GM19025 (cell line): ENCODE measurements around the gene ARMC7.

ENCODE experiments used
- ATAC-seq: cut with Tn5 transposase; IDR thresholded peaks from one replicate; pipeline ENCODE4 v1.9.1; 2021; ENCODE audit warnings: mild to moderate bottlenecking, low read depth, moderate library complexity; ENCODE audit not compliant: unreplicated experiment

ARMC7 gene

DNA sequence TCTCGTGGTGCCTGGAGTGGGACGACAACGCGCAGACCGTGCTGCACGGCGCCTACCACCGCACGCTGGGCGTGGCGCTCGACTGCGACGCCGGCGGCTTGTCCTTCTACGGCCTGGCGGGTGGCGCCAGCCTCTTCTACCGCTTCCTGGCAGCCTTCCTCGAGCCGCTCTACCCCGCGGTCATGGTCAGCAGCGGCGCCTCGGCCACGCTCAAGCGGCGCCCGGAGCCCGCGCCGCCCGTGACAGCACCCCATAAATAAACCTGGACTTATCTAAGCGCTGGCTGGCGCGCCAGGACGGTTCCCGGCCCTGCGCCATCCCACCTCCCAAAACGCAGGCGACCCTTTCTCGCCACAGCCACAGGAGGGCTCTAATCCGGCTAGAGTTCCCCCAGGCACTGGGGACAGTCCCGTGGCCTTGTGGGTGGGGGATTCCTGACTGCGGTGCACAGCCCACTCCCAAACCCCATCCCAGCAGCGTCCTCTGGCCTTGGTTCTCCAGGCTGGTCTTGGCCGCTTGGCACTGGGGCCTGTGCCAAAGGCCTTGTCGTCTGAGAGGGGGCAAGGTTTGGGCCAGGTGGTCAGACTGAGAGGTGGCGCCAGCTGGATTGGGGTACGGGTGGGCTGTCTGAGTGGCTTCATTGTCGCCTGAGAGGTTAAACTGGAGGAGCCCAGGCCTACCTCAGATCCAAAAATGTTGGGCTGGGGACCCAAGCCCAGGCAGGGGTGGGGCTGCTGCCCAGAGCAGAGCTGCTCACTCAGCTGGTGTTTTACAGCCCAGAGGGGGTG lies 32.1 kb upstream of the ARMC7 start:
- ATAC-seq = peak; percentile 44

DNA sequence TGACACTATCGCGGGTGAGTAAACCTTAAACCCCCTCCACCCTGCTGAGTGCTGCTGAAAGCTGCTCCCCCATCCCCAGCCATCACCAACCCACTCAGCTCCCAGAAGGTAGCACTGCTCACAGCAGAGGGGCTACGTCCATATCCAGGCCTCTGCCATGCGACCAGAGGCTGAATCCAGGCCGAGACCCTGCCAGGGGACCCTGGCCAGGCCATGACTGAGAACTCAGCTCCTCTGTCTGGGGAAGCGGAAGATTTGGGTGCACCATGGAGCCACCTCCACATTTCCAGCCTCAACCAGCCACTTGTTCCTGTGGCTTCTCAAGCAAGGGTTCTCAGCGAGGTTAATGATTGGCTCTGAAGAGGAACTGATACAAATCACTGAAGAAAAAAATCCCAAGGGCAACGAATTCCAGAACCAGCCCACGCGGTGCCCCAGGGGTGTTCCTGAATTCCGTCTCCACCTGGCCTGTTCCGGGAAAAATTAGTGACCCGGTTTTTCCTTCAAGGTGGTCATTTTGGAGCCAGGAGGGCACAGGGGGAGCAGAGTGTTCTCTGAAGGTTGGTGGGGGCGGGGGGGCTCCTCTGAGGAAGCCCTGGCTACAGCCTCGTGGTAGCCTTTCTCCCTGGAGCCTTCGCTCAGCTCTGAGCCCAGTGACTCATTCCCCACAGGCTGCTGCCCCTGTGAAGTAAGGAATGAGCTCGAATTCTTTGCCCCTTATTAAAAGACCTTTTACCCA lies 31.3 kb upstream of the ARMC7 start:
- peak; percentile 43 for ATAC-seq

DNA sequence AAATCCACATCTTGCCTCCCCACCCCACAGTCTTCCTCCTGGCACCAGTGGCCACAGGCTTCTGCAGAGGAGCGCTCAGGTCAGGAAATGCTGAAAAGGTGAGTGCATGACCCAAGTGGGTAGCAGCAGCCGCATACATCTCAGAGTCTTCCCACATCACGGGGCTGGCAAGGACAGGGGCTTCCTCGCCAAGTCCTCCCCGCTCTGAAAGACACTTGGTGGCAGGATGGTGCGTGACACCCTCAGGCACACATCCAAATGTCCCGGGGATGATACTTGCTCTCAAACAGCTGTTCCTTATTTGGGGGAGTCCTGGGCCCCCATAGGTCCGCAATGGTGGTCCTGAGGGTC lies 30.8 kb upstream of the ARMC7 start:
- ATAC-seq = no peak

DNA sequence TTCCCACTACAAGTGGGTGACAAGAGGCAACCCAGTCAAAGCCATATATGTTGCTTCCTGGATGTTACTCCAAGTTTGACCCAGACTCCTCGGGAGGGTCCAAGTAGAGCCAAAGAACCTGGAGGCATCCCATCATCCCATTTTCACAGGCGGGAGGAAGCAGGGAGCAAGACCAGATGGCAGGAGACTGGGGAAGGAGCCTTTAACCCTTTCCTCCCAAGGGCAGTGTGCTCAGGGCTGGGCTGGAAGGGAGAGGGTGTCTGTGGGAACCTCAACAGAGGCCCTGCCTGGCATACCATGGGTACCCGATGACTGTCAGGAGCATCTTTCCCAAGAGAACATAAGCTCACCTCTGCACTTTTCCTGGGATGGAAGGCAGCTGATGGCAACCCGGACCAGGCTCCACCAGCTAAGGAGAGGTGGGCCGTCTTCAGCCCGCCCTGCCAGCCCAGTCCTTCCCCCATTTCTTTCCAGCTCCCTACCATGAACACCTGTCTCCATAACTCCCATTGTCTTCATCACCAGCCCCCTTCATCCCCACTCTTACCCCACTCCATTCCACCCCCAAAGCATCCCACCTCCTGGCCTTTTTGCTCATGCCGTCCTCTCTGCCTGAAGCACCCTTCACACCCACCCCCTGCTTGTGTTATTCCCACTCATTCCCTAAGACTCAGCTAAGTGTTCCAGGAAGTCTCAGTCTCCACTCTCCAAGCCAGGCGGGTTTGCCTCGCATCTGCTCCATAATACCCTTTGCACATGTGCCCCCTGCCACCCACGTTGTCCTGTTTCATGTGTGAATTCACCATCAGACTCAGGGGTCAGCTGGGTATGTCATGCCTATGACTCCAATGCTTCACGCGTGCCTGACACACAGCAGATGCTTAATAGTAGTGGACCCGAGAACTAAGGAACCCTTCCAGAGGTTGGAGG lies 27.9 kb upstream of the ARMC7 start:
- ATAC-seq = no peak

DNA sequence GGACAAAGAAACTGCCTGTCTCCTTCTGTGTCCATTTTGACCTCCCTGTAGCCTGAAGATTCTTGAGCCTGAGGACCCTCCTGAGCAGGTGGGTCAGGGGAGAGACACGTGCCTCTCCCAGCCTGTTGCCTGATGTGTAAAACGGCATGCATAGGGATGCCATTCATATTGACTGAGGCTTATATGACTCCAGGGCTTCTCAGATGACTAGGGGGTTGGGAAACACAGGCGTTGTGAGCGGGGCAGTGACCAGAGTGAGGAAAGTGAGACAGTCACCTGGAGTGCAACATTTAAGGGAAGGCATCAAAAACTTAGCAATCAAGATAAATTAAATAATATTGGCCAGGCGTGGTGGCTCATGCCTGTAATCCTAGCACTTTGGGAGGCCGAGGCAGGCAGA lies 27.1 kb upstream of the ARMC7 start:
- ATAC-seq = no peak

DNA sequence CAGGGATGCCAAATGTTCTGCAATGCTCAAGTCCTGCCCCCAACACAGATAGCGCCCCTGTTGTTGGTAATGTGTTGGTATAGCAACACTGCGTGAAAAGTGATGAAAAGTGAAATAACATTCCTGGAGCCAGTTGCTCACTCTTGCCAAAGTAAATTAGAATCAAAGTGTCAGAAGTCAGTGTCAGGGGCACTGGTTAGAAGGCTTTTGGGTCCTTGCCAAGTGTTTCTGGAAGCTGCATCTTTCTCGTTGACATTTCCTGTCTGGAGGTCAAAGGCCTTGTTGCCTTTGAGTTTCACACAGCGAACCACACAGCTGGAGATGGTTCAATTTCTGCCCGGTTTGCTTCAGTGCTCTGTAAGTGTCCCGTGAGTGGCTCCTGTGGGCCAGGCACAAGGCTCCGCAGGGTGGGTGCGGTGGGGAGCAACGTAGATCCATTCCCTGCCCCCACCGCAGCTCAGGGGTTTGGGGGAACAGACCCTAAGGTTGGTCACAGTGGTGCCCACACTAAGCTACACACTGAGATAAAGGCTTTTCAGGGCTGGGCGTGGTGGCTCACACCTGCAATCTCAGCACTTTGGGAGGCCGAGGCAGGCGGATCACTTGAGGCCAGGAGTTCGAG lies 25.6 kb upstream of the ARMC7 start:
- ATAC-seq = no peak

DNA sequence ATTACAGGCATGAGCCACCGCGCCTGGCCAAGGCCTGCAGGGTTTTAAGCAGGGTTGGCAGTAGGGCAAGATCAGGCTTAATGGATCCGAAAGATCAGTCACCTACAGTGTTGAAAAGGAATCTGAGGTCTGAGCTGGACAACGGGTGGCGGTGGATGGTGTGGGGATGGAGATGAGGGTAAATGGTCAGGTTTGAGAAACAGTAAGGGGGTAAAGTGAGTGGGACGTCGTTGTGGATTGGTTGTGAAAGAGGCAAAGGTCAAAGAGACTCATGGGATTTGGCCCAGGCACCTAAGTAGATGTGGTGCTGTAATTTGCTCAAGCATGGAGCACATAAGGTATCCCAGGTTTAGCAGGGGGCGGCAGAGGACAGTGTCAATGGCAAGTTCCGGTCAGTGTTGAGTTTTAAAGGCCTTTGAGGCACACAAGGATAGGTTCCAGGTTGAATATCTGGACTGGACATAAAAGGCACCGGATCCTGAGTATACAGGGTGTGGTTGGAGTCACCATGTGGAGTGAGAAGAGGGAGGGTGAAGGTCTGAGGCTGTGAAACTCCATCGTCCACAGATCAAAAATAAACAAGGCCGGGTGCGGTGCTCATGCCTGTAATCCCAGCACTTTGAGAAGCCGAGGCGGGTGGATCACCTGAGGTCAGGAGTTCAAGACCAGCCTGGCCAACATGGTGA lies 23.1 kb upstream of the ARMC7 start:
- no peak for ATAC-seq

DNA sequence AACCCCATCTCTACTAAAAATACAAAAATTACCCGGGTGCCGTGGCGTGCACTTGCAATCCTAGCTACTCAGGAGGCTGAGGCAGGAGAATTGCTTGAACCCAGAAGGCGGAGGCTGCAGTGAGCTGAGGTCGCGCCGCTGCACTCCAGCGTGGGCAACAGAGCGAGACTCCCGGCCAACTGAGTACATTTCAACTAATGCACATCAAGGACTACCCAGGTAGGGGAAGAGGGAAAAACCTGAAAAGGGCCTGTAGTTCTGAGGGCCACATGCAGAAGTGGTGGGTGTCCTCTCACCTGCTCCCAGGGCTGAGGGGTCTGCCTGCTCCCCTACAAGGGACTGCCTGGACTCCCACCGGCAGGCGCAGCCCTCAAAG lies 22.6 kb upstream of the ARMC7 start:
- ATAC-seq = no peak

DNA sequence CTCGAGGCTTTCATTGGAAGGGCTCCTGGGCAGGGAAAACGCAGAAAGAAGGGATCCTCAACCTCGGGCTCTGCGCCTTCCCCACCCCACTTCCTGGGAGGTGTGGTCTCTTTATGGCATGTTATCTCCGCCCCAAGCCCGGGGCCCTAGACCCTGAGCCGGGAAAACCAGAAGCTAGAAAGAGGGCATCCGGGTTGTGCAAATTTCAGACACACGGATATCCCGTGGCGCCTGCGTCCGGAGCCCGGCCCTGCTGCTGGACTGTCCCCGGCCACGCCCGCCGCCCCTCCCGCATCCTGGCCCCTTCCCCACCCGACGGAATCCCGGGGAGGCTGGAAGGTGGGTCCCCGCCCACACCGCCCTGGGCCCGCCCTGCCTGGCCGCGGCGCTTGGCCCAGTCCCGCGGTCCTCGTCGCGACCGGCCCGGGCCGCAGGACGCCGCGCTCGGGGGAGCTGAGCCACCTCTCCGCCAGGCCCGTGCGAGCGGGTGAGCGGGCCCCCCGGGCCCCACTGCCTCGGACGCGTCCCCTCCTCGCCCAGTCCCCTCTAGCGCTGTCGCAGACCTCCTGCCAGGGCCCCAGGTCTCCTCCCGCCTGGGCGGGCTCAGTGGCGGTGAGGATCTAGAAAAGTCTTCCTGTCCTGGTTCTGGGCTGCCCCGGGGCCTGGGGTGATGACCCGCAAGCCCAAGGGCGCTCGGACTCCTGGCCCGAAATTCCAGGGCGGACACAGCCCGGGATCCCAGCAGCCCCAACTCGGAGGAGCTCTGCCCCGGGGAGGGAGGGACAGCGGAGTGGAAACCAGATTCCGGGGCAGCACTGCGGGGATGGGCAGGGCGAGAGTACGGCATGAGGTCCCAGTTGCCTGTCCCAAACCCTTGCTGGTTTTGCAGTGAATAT lies 22.0 kb upstream of the ARMC7 start, which contains the start of gene SLC16A5:
SLC16A5 (plus strand) TSS at position 397 of the 896 bp plus-strand sequence. CDS start 5,683 bp downstream, outside the sequence.
- peak; percentile 45 for ATAC-seq

DNA sequence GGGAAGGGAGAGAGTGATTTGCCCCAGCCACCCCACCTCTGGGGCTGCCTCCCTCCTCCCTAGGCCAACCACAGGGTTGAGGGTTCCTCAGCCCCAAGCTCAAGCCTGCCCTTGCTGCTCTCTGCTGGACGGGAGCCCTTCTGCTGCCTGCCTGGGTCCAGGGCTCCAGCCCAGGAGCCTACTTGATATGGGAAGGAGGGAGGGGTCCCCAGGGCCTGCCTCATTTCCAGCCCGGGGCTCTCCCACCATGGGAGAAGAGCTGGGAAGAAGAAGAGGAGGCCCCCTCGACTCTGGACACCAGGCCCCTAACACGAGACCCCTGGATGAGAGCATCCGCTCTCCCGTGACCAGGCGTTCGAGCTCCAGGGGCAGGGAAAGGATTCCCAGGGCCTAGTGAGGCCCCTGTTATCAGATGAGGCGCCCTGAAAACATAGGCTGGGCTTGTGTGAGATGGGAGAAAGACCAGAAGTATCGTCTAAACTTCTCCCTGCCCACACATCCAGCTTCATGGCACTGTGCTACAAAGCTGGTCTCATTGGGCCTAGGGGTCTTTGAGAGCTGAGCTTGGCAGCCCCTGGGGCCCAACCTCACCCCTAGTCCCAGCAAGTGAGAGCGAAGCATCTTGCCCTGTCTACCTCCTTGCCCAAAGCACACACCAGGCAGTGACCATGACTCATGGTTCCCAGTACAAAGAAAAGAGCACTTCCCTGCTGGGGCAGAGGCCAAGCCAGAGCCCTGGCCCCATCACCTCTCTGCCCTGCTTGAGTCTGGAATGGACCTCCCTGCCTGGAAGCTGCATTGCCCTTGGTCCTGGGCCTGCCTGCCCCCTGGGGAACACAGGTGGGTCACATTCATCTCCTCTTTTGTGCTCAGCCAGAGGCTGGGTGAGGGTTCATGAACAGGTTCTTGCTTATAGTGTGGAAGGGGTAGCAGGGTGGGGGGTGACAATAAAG lies 21.0 kb upstream of the ARMC7 start:
- no peak for ATAC-seq

DNA sequence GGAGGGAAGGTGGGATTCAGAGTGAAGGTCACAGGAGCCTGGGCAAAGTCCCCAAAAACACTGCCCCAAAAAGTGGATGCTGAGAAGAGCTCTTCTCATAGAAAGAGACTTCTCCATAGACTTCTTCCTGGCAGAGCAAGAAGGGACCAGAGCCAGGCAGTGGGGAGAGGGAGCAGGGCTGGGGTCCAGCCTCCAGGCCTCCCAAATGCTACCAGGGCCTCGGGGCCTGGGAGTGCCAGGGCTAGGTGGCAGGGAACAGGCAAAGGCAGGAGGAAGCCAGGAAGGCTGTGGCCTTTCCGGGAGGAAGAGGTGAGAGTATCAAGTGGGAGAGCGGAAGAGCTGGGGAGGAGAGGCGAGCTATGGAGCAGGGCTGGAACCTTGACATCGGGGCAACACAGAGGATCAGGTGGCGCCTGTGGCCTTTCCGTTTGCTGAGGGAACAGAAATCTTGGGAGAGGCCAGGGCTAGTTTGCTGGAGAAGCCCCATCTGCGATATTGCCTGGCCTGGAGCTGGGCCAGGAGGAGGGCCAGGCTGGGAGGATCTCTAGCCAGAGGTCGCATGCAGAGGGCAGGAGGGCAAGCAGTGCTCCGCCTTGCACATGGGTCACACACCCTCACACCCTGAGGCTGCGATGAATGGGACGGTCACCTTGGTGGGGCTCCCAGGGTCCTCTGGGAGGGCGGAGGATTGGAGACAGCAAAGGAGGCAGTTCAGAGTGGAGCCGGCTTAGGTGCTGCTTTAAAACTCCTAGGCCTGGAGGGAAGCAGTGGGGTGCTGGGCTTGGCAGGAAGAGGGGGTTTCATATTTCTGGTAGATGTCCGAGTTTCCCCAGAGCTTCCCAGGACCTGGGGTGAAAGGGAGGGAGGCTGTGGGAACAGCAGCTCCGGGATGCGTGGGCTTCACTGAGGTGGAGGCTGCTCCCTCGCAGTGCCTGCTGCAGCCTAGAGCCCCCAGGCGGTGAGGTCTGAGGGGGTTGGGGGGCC lies 18.6 kb upstream of the ARMC7 start:
- no peak for ATAC-seq

DNA sequence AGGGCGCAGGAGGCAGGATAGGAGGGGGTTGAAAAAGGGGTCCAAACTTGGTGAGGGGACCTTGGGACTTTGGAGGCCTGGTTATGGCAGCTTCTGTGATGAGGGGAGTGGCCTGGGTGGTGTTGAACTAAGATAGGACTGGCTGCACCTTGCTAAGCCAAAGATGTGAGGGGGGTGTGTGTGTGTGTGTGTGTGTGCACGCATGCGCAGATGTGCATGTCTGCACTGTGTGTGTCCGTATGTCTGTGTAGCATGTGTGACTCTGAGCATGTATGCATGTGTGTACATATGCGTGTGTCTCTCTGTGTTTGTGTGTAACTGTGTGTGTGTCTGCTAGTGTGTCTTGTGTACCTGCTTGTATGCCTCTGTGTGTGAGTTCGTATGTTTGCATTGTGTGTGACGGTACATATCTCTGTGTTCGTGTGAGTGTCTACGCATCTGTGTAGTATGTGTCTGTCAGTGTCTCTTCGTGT lies 17.9 kb upstream of the ARMC7 start:
- no peak for ATAC-seq

DNA sequence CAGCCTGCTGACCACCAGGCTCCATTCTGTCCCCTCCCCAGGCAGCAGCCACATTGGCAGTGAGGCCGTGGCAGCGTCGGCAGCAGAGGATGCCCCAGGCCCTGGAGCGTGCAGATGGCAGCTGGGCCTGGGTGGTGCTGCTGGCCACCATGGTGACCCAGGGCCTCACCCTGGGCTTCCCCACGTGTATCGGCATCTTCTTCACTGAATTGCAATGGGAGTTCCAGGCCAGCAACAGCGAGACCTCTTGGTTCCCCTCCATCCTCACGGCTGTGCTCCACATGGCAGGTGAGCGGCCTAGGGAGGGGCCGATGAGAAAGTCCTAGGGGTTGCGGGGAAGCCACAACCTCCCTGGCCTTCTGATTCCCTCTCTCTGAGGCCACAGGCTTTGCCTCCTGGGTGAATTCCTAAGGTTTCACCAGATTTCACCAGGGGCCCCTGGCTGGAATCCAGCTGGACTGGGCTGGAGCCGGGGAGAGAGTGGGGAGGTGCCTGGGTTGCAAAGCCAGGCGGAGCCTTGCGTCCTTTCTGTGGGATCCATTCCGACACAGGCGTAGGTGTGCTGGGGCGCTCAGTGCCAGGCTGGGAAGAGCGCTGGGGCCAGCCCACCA lies 16.1 kb upstream of the ARMC7 start:
- ATAC-seq = no peak

DNA sequence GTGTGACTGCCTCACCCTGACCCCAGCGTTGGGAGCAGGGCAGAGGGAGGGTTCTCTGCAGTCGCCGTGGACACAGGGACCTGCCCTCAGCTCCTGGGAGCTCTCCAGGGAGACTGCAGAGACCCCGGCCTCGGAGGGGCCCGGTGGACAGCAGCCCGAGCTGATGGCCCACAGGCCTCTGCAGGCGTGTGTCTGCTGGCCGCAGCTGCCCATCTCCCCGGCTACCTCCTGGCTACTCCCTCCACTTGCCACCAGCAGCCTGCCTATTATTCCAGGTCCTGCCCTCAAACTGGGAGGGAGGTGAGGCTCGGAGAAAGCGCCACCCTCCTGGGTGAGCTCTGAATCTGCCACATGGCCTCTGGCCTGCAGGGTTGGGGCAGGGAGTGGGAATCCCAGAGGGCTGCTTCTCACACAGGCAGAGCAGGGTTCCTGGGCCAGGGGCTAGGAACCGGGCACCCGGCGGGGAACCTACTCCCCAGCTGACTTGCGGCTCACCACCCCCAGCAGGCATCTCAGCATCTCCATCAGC lies 14.8 kb upstream of the ARMC7 start:
- no peak for ATAC-seq

DNA sequence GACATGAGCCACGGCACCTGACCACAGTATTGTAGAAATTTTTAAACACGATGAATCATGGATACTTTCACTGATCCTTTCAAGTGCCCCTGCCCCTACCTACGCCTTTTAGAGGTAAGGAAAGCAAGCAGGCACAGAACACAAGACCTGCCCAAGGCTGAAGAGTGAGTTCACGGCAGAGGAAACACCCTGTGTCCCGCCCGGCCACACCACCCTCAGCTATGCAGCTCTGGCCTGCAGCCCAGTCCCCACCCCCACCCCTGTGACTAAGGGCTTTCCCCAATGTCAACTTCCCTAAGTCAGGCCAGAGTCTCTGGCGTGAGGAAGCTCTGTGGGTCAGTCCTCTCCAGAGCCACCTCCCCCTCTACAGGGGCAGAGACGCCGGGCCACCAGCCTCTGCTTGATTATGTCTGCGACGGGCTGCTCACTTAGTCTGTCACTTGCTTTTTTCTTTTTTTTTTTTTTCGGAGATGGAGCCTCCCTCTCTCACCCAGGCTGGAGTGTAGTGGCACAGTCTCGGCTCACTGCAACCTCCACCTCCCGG lies 13.6 kb upstream of the ARMC7 start:
- no peak for ATAC-seq

DNA sequence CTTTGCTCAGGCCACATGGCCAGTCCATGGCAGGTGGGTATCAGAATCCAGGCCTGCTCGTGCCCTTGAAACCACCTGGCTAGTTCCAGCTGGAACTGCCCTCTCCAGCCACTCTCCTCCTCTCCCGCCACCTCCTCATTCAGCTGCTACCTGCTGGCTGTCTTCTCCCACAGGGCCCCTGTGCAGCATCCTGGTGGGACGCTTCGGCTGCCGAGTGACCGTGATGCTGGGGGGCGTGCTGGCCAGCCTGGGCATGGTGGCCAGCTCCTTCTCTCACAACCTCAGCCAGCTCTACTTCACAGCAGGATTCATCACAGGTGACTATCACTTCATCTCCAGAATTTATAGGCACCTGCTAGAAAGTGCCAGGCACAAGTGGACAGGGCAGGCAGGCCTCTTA lies 11.9 kb upstream of the ARMC7 start:
- no peak for ATAC-seq
